AG20443 (cell line): ENCODE results near the gene XIAP.
"Not testable (repeated sequence)": the region's sequence is repeated elsewhere in the genome, so short reads cannot be mapped to it uniquely, and the experiment has no call there.

Experiments used
- DNase-seq: peaks from one replicate; pipeline ENCODE4 v3.0.0; 2012; ENCODE audit warnings: low spot score, mixed read lengths

XIAP gene

GRCh38 chrX:123859846-123860838 is at the start of gene XIAP:
TSS of gene XIAP (plus strand) at chrX:123860053. CDS start at chrX:123885663, 25,610 bp downstream.
- peak; percentile 93 for DNase-seq

- DNase-seq, result no peak
These were observed 45.5 kb upstream of the XIAP start for GRCh38 chrX:123814343-123814742.

- not testable (repeated sequence) for DNase-seq
These were observed 44.9 kb upstream of the XIAP start for GRCh38 chrX:123814934-123815394.

GRCh38 chrX:123817288-123817894 is 42.5 kb upstream of the XIAP start:
- no peak for DNase-seq

- peak; percentile 50 for DNase-seq
These were observed 41.6 kb upstream of the XIAP start for GRCh38 chrX:123818243-123818642.

GRCh38 chrX:123822965-123823364 is 36.9 kb upstream of the XIAP start:
- DNase-seq, result no peak

- DNase-seq, result peak; percentile 48
These were observed 29.5 kb upstream of the XIAP start for GRCh38 chrX:123830309-123830708.

- peak; percentile 44 for DNase-seq
These were observed 26.5 kb upstream of the XIAP start for GRCh38 chrX:123833387-123833786.

- no peak for DNase-seq
These were observed 25.7 kb upstream of the XIAP start for GRCh38 chrX:123834116-123834515.

GRCh38 chrX:123835661-123836371 is 24.0 kb upstream of the XIAP start:
- peak; percentile 65 for DNase-seq

- DNase-seq, result not testable (repeated sequence)
These were observed 14.7 kb upstream of the XIAP start for GRCh38 chrX:123845129-123845528.

- no peak for DNase-seq
These were observed 13.2 kb upstream of the XIAP start for GRCh38 chrX:123846577-123847038.

GRCh38 chrX:123847056-123847455 is 12.8 kb upstream of the XIAP start:
- no peak for DNase-seq

GRCh38 chrX:123849096-123849495 is 10.8 kb upstream of the XIAP start:
- DNase-seq, result no peak

- not testable (repeated sequence) for DNase-seq
These were observed 9.9 kb upstream of the XIAP start for GRCh38 chrX:123849906-123850305.

GRCh38 chrX:123851079-123851478 is 8.8 kb upstream of the XIAP start:
- no peak for DNase-seq

- DNase-seq, result peak; percentile 41
These were observed 5.5 kb upstream of the XIAP start for GRCh38 chrX:123854329-123854728.

GRCh38 chrX:123859409-123859845 is 426 bp upstream of the XIAP start:
- DNase-seq, result peak; percentile 84

- no peak for DNase-seq
These were observed 1.1 kb downstream of the XIAP start for GRCh38 chrX:123860983-123861382.

GRCh38 chrX:123869488-123869887 is 9.6 kb downstream of the XIAP start:
- DNase-seq, result no peak

- DNase-seq, result no peak
These were observed 11.5 kb downstream of the XIAP start for GRCh38 chrX:123871309-123871708.

GRCh38 chrX:123873956-123874355 is 14.1 kb downstream of the XIAP start:
- DNase-seq, result no peak
